Measurements from ENCODE around the gene NT5DC2.
"Not testable (repeated sequence)": the region's sequence is repeated elsewhere in the genome, so short reads cannot be mapped to it uniquely, and the experiment has no call there.

Gene NT5DC2

GRCh38 chr3:52528586-52529375 lies 4.9 kb downstream of the NT5DC2 start:
- no peak for ATAC-seq
- no peak for TF ChIP-seq PATZ1 (CRISPR knock-in tag; IDR thresholded peaks at IDR 0.05; ENCODE audit: borderline replicate concordance)

DNA sequence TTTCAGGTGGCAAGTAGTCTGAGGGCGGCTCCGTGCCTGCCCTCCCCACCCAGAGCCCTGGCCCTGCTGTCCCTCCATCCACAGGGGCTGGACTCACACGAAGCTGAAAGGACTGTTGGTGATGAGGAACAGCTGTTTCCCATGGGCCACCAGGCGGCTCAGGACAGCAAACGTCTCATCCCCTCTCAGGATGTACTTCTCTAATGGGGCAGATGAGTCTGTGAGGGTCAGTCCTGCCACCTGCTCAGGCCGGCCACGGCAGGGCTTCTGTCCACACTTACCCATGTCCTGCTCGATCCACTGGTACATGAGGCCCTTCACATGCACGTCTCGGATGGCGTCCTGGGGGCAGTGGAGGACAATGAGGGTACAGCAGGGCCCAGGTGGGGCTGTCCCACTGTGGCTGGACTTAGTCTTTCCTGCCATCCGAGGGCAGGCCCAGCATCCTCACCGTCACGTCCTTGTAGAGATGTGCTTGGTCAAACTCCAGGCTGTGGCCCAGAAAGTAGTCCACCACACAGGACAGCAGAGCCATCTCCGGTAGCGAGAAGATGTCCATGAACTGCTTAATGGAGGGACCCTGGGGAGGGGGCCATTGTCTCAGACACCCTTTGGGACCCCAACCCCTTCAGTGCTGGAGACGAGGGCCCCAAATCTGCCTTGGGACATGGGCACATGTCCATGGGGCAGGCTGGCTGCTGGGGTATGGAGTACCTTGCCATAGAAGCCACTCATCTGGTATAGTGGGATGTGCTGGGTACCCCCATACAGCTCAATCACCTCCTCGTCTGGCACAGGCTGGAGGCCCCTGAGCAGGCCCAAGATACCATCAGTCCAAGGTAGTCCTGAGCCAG lies 5.7 kb downstream of the NT5DC2 start:
- no peak for TF ChIP-seq PATZ1 (CRISPR knock-in tag; IDR thresholded peaks at IDR 0.05; ENCODE audit: borderline replicate concordance)
- TF ChIP-seq TCF4 (CRISPR knock-in tag; IDR thresholded peaks at IDR 0.05; ENCODE audit: borderline replicate concordance), result no peak
- no peak for TF ChIP-seq ARNTL (CRISPR knock-in tag; IDR thresholded peaks at IDR 0.05; ENCODE audit: borderline replicate concordance, low read depth)
- ATAC-seq, result no peak

DNA sequence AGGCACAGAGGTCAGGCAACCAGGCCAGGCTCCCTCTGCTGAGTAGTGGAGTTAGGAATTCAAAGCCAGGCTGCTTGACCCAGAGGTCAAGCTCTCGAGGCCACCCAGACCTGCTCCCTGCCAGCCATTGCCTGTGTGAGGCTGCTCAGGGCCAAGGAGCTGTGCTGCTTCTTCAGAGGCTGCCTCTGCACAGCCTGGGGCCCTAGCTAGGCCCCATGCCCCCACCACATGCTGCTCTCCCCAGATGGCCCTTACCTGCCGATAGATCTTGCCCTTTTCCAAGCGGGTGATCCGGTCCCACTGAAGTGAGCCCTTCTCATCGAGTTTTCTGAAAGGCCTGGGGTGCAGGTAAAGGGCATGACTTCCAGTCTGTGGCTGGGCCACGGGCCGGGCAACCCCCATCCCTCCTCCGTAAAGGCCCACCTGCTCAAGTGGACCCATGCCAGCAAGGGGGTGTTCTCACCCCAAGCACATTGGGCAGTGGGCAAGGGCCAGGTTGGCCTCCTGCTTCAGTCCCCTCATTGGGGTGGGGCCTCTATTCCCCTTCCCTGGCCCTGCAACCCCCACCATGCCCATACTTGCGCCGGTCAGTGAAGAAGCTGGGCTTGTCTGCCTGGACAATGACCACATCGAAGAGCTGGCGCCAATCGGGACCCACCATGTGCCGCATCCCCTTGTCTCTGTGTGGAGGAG lies 6.5 kb downstream of the NT5DC2 start:
- ATAC-seq, result no peak
- no peak for TF ChIP-seq TCF4 (CRISPR knock-in tag; IDR thresholded peaks at IDR 0.05; ENCODE audit: borderline replicate concordance)
- TF ChIP-seq ZNF565 (CRISPR knock-in tag; conservative IDR thresholded peaks at IDR 0.05; ENCODE audit: low read depth), result no peak
- no peak for TF ChIP-seq TSHZ2 (CRISPR knock-in tag; IDR thresholded peaks at IDR 0.05)
- no peak for TF ChIP-seq GLIS3 (CRISPR knock-in tag; IDR thresholded peaks at IDR 0.05)

- ATAC-seq, result not testable (repeated sequence)
These were observed 7.0 kb downstream of the NT5DC2 start for GRCh38 chr3:52526671-52527038.

GRCh38 chr3:52525680-52526561 lies 7.7 kb downstream of the NT5DC2 start:
- ATAC-seq, result no peak
- TF ChIP-seq ZFP30 (CRISPR knock-in tag; IDR thresholded peaks at IDR 0.05) (no peak), ZNF70 (CRISPR knock-in tag; IDR thresholded peaks at IDR 0.05) (no peak), CSDC2 (CRISPR knock-in tag; IDR thresholded peaks at IDR 0.05) (no peak), ISL1 (CRISPR knock-in tag; IDR thresholded peaks at IDR 0.05) (no peak), ZFP3 (CRISPR knock-in tag; IDR thresholded peaks at IDR 0.05) (no peak), BACH2 (CRISPR knock-in tag; IDR thresholded peaks at IDR 0.05; ENCODE audit: borderline replicate concordance) (no peak), ZC3H10 (CRISPR knock-in tag; IDR thresholded peaks at IDR 0.05) (no peak), PPARA (CRISPR knock-in tag; IDR thresholded peaks at IDR 0.05; ENCODE audit: borderline replicate concordance) (no peak), TCF4 (CRISPR knock-in tag; IDR thresholded peaks at IDR 0.05; ENCODE audit: borderline replicate concordance) (no peak), RARB (CRISPR knock-in tag; IDR thresholded peaks at IDR 0.05) (no peak), ZNF8 (CRISPR knock-in tag; IDR thresholded peaks at IDR 0.05) (no peak), TSHZ2 (CRISPR knock-in tag; IDR thresholded peaks at IDR 0.05) (no peak)
- TF ChIP-seq, protein P1, sequence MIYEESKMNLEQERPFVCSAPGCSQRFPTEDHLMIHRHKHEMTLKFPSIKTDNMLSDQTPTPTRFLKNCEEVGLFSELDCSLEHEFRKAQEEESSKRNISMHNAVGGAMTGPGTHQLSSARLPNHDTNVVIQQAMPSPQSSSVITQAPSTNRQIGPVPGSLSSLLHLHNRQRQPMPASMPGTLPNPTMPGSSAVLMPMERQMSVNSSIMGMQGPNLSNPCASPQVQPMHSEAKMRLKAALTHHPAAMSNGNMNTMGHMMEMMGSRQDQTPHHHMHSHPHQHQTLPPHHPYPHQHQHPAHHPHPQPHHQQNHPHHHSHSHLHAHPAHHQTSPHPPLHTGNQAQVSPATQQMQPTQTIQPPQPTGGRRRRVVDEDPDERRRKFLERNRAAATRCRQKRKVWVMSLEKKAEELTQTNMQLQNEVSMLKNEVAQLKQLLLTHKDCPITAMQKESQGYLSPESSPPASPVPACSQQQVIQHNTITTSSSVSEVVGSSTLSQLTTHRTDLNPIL (CRISPR knock-in tag; IDR thresholded peaks at IDR 0.05; ENCODE audit: low read depth), result no peak

Measured in SK-N-SH treated with all-trans-retinoic acid at 6 μM for 48 hours (cell line).